Spleen (tissue), 11 donors: ENCODE results near the gene ADGRG1. TPM values are rescaled to one million over a fixed set of nuclear protein-coding genes. Genes with fewer than 3 reads are reported as not detected.

Source experiments
- DNase-seq: peaks from one replicate; pipeline ENCODE4 v3.0.0-alpha.2; 2020
- H3K27ac ChIP-seq, 8 donors: fragments of 200-600 bp; sonication (generic) in 7 of 8; 1 replicate in 4 of 8; 2 replicates in 4 of 8; pipeline versions ENCODE4 v1.5.0 to v1.8.0; 2016 to 2021; ENCODE audit warnings: inconsistent platforms in 4 of 8, mild to moderate bottlenecking in 4 of 8, moderate library complexity in 1 of 8
- H3K27me3 ChIP-seq, 7 donors: fragments of 200-600 bp; sonication (generic) in 6 of 7; replicated peaks in 1 of 7; 1 replicate in 4 of 7; 2 replicates in 3 of 7; pipeline versions ENCODE4 v1.5.0 to v1.8.0; 2016 to 2021; ENCODE audit warnings: inconsistent platforms in 3 of 7, mild to moderate bottlenecking in 1 of 7
- H3K36me3 ChIP-seq, 6 donors: fragments of 200-600 bp; sonication (generic) in 5 of 6; 1 replicate in 4 of 6; 2 replicates in 2 of 6; pipeline versions ENCODE4 v1.5.0 to v1.8.0; 2016 to 2021; ENCODE audit warnings: inconsistent platforms in 2 of 6
- H3K4me1 ChIP-seq, 6 donors: fragments of 200-600 bp; sonication (generic) in 5 of 6; 1 replicate in 3 of 6; 2 replicates in 3 of 6; pipeline versions ENCODE4 v1.5.0 to v1.8.0; 2016 to 2021; ENCODE audit warnings: inconsistent platforms in 3 of 6
- H3K4me3 ChIP-seq, 8 donors: fragments of 200-600 bp; sonication (generic) in 7 of 8; 1 replicate in 4 of 8; 2 replicates in 4 of 8; pipeline versions ENCODE4 v1.5.0 to v1.8.0; 2016 to 2021; ENCODE audit warnings: inconsistent platforms in 4 of 8, mild to moderate bottlenecking in 4 of 8, moderate library complexity in 2 of 8
- H3K9me3 ChIP-seq, 8 donors: fragments of 200-600 bp; sonication (generic) in 7 of 8; 1 replicate in 4 of 8; 2 replicates in 4 of 8; pipeline versions ENCODE4 v1.5.0 to v1.8.0; 2016 to 2021; ENCODE audit warnings: inconsistent platforms in 4 of 8
- CTCF ChIP-seq, 11 experiments: fragments of 200-600 bp in 7 of 11; fragments of 450-650 bp in 4 of 11; sonication (generic) in 4 of 11; IDR thresholded peaks in 8 of 11; conservative IDR thresholded peaks in 3 of 11; 1 replicate in 7 of 11; 2 replicates in 4 of 11; pipeline versions ENCODE4 v1.4.0 to v1.8.0; 2016 to 2021; ENCODE audit warnings: antibody characterized with exemption in 11 of 11, inconsistent platforms in 4 of 11, mild to moderate bottlenecking in 1 of 11
- POLR2A ChIP-seq, 3 donors: fragments of 450-650 bp; IDR thresholded peaks; one replicate each; pipeline ENCODE4 v1.5.1; 2017; ENCODE audit warnings: antibody characterized with exemption in 3 of 3, mild to moderate bottlenecking in 1 of 3
- POLR2AphosphoS5 ChIP-seq, 3 donors: sonication (generic); formaldehyde crosslinking; IDR thresholded peaks; one replicate each; pipeline ENCODE4 v1.5.1; 2017; ENCODE audit warnings: antibody characterized with exemption in 3 of 3
- WGBS, 5 donors: extraction: QIAGEN DNeasy Blood & Tissue Kit in 3 of 5; methylation state at CpG; one replicate each; pipeline versions ENCODE4 v1.1.5 to v1.1.7; 2013 to 2018; 5-methylcytosine and 5-hydroxymethylcytosine counted together
- intact Hi-C: fragments of 100-400 bp; cut with DNase I; formaldehyde crosslinking; loops from one replicate; pipeline ENCODE4 v1.15.0; 2023; ENCODE audit warnings: low total_unique reads
- polyA plus RNA-seq, 3 donors: library from polyadenylated mRNA; stranded (reverse); fragments of 200-250 nt; gene quantifications; one replicate each; pipeline ENCODE4 v1.2.1, GENCODE V29; 2013
- total RNA-seq, 7 donors: library from RNA; depleted of rRNA in 3 of 7; stranded (reverse); fragments of >200 nt in 3 of 7; fragmentation: NEBNext Ultra II Directional in 4 of 7; extraction: Animal tissue kit (Norgen Biotek cat#: 25700) in 4 of 7; gene quantifications; one replicate each; pipeline versions ENCODE4 v1.1.0 to v1.2.1, GENCODE V29; 2016 to 2021
- donor health status: healthy with polysubstance abuse.
- donor health status: DM: no; HTN: no; CAD: no; lungs with moderate emphysema.
- donor health status: DM: no; HTN: no; CAD: no.
- donor health status: Bipolar disorder and iron deficiency.
- donor health status: healthy.
- donor health status: DM: no; HTN: no; CAD: no.
- donor health status: DM: yes; HTN: yes; CAD: no.

Gene ADGRG1
- total and polyA plus RNA-seq, 10 donors, result 1.0 to 23.7 (median 8.2) TPM

GRCh38 chr16:57694725-57695679 lies 66.6 kb downstream of the ADGRG1 start, which contains the start of gene DRC7:
Gene DRC7 (plus strand): TSS chr16:57694806. CDS start chr16:57697950, 3,144 bp downstream.
- peak within 1 kb of the TSS in 5 of 8 donors; percentile 16 to 66 (median 29) for H3K4me3 ChIP-seq
- WGBS, 5 donors, result 20 to 30% (median 27%) methylated on average over 8 of the region's 8 CpGs
- H3K27ac ChIP-seq, result peak within 1 kb of the TSS in 5 of 8 donors; percentile 11 to 83 (median 70)
- H3K27me3 ChIP-seq, result no peaks in the 10 kb centered on the region
- no peaks in the 10 kb centered on the region for H3K36me3 ChIP-seq
- intact Hi-C loops, result no loop called here
- H3K4me1 ChIP-seq, result peaks cover 0 to 38% (median 19%) of the 10 kb centered on the region in 6 donors
- DNase-seq, result peak; percentile 83
- H3K9me3 ChIP-seq, result no peaks in the 10 kb centered on the region
- TF ChIP-seq CTCF (IDR thresholded peaks at IDR 0.05 in 8 of 11, conservative IDR thresholded peaks at IDR 0.05 in 3 of 11) (no peak), POLR2AphosphoS5 (IDR thresholded peaks at IDR 0.05) (peak in 1 of 3 donors; percentile 40), POLR2A (IDR thresholded peaks at IDR 0.05) (no peak)

DNA sequence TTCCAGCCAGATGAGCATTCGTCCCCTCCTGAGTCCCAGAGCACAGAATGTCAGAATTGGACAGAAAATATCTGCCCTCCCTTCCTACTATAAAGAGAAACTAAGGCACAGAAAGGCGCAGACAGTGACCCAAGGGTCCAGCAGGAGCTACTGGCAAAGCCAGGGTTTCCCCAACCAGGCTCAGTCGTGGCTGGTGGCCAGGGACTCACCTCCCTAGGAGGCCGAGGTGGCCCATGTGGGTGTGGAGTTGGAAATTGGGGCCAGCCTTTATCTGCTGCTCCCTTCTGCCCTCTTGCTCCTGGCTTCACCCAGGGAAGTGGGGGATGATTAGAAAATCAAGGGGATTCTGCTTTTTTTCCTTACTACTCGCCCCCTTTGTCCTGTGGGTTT lies 67.2 kb downstream of the ADGRG1 start:
- 57 to 86% (median 71%) methylated on average over 5 of the region's 5 CpGs for WGBS, 5 donors
- no peak for DNase-seq

GRCh38 chr16:57696240-57696639 lies 67.8 kb downstream of the ADGRG1 start:
- intact Hi-C loops, result no loop called here
- DNase-seq, result no peak
- H3K4me1 ChIP-seq, result peaks cover 0 to 29% (median 7%) of the 10 kb centered on the region in 6 donors
- H3K27ac ChIP-seq, result no peak overlapping the region
- H3K4me3 ChIP-seq, result no peak overlapping the region
- H3K27me3 ChIP-seq, result no peaks in the 10 kb centered on the region
- H3K36me3 ChIP-seq, result no peaks in the 10 kb centered on the region
- TF ChIP-seq POLR2AphosphoS5 (IDR thresholded peaks at IDR 0.05) (no peak), POLR2A (IDR thresholded peaks at IDR 0.05) (no peak), CTCF (IDR thresholded peaks at IDR 0.05 in 8 of 11, conservative IDR thresholded peaks at IDR 0.05 in 3 of 11) (no peak)
- 85 to 97% (median 93%) methylated on average over 7 of the region's 7 CpGs for WGBS, 5 donors
- no peaks in the 10 kb centered on the region for H3K9me3 ChIP-seq

More for the DNA sequence above, 67.2 kb downstream of the ADGRG1 start:
- TF ChIP-seq POLR2AphosphoS5 (IDR thresholded peaks at IDR 0.05), result no peak
- TF ChIP-seq CTCF (IDR thresholded peaks at IDR 0.05 in 8 of 11, conservative IDR thresholded peaks at IDR 0.05 in 3 of 11), result no peak
- no peak for TF ChIP-seq POLR2A (IDR thresholded peaks at IDR 0.05)
- H3K9me3 ChIP-seq, result no peaks in the 10 kb centered on the region
- H3K27me3 ChIP-seq, result no peaks in the 10 kb centered on the region
- H3K4me3 ChIP-seq, result peak overlapping the region in 1 of 8 donors; percentile 66
- no peaks in the 10 kb centered on the region for H3K36me3 ChIP-seq
- peaks cover 0 to 33% (median 13%) of the 10 kb centered on the region in 6 donors for H3K4me1 ChIP-seq
- intact Hi-C loops, result no loop called here
- peak overlapping the region in 3 of 8 donors; percentile 70 to 83 (median 76) for H3K27ac ChIP-seq
